ENCODE results near the gene WDR74.
"Not testable (repeated sequence)": the region's sequence is repeated elsewhere in the genome, so short reads cannot be mapped to it uniquely, and the experiment has no call there.

WDR74 gene

DNA sequence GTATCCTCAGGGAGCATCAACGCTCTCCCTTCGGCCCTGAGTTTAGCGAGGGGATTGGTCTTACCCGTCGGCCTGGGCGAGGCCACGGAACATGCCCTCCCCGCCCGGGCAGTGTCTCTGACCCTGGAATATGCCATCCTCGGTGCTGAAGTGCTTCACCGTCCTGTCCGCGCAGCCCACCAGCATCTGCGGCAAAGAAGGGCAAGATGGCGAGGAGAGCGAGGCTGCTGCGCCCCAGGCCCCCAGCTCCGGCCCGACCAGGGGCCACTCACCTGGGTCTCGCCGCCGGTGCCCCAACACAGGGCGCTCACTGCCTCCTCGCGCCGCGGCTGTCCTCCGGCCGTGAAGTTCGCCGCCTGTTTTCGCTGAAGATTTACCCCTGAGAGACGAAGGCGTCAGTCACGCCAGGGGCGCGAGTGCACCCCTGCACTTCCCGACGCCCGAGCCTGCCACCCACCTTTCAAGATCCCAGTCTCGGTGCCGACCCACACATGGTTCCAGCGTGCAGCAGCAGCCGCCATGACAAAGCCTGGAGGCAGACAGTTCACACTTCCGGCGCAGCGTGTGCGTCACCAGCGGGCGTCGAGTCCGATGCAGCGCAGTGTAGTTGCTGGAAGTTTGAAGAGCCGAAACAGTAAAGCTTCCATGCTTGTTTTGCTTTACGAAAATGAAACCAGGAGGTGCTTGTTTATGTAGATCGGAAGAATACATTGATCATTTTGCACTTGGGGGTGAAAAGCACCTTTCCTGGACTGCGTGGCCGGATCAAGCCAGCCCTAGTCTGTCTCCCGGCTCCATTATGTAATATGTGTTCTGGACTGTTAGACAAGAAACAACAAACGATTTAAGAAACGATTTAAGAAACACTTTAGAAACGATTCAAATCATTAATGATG, at the start of gene WDR74:
Gene WDR74, minus strand, starts transcription at position 541 of the 896 bp plus-strand sequence. Its CDS starts 20 bp downstream, at position 521.
- DNase-seq: peak; percentile 87

DNA sequence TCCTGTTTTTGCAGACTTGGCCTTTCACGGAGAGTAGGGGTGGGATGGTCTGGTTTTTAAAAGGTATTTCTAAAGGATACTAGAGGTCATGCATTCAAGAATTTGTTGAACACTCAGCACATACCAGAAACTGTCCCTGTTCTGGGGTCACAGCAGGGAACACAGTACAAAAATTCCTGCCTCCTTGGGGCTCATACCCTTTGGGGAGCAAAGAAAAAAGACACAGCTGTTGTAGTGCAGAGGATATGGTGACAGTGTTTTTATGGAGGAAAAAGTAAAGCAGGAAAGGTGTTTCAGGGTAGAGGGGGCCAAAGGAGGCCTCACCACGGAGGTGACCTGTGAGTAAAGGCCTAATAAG, 49.7 kb upstream of the WDR74 start:
- no peak for DNase-seq

DNA sequence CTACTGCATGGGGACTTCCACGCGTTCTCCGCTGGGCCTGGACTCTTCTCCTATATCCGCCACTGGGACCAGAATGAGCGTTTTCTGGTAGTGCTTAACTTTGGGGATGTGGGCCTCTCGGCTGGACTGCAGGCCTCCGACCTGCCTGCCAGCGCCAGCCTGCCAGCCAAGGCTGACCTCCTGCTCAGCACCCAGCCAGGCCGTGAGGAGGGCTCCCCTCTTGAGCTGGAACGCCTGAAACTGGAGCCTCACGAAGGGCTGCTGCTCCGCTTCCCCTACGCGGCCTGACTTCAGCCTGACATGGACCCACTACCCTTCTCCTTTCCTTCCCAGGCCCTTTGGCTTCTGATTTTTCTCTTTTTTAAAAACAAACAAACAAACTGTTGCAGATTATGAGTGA, 49.0 kb upstream of the WDR74 start:
- DNase-seq: no peak

DNA sequence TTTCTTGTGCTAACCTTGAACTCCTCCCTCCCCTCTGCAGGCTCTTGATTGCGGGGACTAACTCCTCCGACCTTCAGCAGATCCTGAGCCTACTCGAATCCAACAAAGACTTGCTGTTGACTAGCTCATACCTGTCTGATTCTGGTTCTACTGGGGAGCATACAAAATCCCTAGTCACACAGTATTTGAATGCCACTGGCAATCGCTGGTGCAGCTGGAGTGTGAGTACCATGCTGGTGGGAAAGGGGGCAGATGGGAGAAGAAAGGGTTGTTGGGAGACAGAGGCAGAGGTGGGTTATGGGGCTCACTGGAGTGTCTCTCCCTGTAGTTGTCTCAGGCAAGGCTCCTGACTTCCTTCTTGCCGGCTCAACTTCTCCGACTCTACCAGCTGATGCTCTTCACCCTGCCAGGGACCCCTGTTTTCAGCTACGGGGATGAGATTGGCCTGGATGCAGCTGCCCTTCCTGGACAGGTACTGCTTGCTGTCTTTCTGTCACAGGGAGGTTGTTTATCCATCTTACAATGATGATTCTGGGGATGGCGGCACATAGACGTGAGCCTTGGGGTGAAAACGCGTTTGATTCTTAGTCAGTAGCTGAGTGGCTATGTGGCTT, 45.9 kb upstream of the WDR74 start:
- no peak for DNase-seq

DNA sequence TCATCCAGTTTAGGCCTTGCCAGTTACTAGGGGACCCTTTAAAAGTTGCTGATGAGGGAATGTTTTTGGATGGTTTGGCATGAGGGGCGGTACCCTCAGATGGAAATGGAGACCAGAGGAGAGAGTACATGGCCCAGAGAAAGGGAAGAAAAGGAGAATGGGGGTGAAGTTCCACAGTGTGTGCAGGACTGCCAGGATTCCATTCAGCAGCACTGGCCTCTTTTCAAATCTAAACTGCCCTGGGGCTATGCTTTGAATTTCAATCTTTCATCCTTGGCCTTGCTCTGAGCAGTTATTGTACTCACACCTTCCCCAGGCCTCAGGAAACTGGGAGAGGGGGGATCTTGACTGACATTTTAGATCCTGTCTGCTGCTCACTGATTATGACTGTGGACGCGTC, 44.3 kb upstream of the WDR74 start:
- DNase-seq: no peak

DNA sequence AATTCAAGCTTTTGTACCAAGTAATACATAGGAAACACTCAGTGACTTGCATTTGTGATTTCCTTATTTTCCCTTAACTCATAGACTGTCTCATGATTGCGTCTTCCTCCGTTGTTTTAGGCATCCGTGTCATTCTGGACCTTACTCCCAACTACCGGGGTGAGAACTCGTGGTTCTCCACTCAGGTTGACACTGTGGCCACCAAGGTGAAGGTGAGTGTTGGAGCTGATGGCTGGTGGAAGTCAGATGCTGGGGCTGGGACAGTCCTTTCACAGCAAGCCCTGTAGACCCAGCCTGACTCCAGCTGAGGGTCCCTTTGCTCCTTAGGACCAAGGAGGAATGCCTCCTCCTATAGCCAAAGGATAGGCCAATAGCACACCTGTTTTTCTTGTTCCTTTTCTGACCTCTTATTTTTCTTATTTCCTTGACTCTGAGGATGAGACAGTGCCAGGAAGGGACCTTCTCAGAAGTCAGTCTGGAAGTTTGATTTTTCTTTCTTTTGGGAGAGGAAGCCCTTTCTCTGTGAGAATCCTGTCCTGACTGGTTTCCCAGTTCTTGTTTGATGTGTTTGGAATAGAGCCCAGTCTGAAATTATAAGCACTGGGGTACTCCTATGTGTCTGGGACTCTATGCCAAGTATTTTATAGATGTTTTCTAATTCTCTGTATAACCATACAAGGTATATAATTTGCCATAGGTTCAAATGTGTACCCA, 43.6 kb upstream of the WDR74 start:
- DNase-seq: no peak

DNA sequence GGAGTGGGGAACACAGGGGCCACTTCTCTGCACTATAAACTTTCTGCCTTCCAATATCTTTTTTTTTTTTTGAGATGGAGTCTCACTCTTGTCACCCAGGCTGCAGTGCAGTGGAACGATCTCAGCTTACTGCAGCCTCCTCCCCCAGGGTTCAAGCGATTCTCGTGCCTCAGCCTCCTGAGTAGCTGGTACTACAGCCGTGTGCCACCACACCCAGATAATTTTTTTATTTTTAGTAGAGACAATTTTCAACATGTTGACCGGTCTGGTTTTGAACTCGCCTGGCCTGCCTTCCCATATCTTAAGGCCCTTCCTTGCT, 43.0 kb upstream of the WDR74 start:
- DNase-seq: no peak

DNA sequence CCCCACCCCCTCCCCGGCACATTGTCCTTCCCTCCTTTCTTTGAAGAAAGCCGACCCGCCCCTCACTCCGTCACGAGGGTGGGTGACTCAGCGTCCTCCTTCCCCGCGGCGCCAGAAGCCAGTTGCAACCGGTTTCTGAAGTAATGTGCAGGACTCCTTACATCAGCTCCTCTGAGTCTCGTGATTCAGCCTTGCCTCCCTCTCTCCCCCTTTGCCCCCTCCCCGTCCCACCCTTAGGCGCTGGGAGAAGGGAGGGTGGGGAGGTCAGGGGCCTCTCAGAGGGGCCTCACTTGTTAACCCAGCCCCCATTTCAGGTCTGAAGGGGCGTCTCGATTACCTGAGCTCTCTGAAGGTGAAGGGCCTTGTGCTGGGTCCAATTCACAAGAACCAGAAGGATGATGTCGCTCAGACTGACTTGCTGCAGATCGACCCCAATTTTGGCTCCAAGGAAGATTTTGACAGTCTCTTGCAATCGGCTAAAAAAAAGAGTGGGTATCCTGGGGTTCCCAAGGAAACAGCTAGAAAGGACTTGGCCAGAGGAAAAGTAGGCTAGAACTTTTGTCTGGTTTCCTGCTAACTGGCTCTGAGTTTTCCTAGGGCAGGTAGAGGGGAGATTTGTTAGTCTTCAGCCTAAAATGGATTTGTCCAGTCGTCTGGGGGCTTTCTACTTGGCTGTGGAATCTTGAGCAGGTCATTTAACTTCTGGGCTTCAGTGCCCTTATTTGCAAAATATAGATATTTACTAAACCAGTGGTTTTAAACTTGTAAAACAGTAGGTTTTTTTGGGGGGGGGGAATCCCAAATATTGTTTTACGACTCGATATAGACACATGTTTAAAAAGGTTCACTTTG, 42.4 kb upstream of the WDR74 start:
- DNase-seq: peak; percentile 92

DNA sequence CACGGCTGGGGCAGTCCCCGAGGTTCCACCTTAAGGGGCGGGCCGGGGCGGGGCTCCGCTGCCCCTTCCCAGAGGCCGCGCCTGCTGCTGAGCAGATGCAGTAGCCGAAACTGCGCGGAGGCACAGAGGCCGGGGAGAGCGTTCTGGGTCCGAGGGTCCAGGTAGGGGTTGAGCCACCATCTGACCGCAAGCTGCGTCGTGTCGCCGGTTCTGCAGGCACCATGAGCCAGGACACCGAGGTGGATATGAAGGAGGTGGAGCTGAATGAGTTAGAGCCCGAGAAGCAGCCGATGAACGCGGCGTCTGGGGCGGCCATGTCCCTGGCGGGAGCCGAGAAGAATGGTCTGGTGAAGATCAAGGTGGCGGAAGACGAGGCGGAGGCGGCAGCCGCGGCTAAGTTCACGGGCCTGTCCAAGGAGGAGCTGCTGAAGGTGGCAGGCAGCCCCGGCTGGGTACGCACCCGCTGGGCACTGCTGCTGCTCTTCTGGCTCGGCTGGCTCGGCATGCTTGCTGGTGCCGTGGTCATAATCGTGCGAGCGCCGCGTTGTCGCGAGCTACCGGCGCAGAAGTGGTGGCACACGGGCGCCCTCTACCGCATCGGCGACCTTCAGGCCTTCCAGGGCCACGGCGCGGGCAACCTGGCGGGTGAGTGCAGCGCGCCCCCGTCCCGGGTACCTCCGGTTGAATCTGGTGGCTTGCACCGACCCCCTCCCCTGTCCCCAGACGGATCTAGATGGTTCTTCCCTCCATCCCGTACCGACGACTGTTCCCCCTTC, 41.6 kb upstream of the WDR74 start, which contains the start of gene SLC3A2:
Gene SLC3A2, plus strand, starts transcription at position 94 of the 776 bp plus-strand sequence. Its CDS starts 128 bp downstream, at position 222.
- peak; percentile 87 for DNase-seq

DNA sequence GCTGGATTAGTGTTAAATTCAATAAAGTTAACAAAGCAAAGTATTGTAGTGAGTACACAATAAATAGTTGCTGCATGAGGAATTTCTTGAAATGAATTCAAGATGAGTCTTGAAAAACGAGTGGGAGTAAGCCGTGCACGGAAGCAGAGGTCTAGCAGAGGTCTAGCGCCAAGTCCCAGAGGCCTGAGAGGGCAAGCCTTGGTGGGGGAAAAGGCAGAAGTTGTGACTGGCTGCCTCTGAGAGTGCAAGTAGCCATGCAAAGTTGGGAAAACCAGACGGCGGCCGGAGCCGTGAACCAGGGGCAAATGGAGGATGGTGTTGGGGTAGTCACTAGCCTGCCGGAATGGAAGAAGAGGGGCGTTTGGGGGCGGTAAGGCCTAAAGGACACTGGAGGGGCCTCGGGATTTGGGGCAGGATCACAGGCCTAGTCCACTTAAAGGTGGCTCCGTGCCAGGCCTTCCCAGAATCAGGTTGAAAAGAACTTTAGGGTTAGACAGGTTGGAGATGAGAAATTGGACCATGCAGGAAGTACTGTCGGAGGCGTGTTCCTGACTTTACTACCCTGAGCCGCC, 40.9 kb upstream of the WDR74 start:
- no peak for DNase-seq

DNA sequence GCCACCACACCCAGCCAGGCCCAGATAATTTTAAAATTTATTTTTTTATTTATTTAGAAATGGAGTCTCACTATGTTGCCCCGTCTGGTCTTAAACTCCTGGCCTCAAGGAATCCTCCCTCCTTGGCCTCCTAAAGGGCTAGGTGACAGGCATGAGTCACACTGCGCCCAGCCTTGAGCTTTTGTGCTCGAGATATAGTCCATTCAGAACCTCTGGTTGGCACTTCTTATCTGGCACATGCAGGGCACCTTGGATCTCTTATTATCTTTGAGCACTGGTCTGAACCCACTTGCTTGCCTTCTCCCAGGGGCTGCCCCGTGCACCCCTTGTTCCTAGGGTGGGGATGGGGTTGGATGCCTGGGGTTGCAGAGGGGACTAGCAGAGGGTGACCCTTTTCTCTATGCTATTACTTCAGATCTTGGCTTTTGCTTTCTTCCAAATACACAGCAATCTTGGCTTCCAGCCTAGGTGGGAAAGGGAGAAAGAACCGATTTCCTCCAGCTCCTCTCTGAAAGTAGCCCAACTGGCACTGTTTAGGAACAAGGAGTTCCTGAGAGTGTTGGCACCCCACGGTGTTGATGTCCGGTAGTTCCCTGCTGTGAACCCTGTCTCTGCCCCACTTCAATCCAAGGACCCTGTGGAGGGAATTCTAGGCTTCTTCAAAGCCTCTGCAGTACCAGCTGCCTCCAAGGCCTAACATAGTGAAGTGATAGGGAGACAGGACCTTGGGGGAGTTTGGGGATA, 40.0 kb upstream of the WDR74 start:
- DNase-seq: no peak

DNA sequence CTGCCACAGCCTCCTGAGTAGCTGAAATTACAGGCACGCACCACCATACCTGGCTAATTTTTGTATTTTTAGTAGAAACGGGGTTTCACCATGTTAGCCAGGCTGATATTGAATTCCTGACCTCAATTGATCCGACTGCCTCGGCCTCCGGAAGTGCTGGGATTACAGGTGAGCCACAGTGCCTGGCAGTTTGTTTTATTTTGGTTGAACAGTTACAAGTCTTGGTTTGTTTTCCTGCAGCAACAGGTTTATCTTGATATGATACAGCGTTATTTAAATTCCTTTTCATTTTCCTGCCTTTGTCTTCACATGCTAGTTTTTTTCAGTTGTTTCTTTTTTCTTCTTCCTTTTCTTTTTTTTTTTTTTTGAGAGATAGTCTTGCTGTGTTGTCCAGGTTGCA, 37.3 kb upstream of the WDR74 start:
- no peak for DNase-seq

DNA sequence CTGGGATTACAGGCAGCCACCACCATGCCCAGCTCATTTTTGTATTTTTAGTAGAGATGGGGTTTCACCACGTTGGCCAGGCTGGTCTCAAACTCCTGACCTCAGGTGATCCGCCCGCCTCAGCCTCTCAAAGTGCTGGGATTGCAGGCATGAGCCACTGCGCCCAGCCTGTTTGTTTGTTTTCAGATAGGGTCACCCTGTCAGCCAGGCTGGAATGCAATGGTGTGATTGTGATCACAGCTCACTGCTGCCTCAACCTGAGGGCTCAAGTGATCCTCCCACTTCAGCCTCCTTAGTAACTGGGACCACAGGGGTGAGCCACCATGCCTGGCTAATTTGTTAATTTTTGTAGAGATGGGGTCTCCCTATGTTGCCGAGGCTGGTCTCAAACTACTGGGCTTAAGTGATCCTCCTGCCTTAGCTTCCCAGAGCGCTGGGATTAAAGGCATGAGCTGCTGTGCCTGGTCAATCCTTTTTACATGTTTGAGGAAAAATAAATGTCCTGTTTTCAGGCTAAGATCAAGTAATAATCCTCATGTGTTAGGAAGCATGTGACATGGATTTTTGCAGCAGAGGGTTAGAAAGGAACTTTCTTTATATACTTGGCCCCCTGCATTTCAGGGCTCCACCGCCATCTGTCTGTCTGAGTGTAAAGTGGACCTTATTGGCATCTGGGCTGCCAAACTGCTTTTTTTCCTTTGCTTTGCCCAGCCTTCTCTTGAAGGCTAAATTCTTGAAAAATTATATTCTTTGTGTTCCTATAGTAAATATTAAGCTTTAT, 36.5 kb upstream of the WDR74 start:
- no peak for DNase-seq

DNA sequence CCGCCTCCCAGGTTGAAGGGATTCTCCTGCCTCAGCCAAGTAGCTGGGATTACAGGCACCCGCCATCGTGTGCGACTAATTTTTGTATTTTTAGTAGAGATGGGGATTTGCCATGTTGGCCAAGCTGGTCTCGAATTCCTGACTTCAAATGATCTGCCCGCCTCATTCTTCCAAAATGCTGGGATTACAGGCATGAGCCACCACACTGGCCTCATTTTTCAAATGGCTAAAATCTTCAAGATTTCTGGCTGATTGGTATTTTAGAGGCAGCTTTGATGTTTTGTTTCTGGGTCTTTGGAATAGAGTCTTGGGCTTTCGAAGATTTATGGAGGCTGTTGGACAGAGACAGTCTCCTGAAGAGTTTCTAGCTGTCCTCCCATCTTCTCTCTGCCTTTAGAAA, 35.5 kb upstream of the WDR74 start:
- no peak for DNase-seq

DNA sequence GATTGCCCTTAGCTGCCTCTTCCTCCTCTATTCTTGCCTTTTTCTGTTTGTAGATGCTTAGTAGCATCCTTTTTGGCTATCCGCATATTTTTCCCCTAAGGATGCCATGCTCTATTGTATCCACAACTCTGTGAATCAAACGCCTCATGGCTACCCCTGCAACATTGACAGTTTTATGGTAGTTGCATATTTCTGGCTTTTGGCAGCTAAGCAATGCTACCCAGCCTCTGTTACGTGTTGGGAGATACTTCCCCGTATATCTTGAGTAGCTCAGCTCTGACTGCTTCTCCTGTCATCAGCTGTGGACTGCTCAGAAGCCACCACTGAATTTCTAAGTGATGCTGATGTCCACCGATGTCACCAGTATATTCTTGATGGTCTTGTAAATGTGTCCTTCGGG, 26.2 kb upstream of the WDR74 start:
- no peak for DNase-seq

DNA sequence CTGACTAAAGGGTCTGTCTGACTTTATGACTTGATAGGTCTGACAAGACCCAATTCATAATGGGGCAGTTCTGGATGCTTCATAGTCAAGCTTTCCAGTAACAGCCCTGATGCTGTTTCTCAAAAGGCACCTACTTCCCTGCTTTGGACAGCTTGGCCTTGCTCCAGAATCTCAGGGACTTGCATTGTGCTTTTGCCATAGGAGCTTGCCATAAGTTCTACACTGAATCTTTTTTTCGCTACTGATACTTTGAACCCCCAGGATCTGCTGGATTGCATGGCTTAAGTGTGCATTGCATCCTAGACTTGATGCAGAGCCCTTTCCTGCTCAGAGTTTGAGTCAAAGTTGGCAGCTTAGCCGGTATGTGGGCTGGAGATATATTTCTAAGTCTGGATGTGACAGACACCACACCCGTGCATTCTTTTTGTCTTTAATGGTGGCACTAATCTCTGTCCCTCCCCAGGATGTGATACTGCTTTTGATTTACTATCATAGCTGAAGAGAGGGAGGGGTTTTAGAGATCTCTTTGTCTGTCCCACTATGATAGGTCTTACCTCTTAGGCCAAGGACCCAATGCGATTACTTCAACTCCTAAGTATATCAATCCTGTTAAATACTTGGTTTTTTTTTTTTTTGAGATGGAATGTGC, 24.4 kb upstream of the WDR74 start:
- no peak for DNase-seq

DNA sequence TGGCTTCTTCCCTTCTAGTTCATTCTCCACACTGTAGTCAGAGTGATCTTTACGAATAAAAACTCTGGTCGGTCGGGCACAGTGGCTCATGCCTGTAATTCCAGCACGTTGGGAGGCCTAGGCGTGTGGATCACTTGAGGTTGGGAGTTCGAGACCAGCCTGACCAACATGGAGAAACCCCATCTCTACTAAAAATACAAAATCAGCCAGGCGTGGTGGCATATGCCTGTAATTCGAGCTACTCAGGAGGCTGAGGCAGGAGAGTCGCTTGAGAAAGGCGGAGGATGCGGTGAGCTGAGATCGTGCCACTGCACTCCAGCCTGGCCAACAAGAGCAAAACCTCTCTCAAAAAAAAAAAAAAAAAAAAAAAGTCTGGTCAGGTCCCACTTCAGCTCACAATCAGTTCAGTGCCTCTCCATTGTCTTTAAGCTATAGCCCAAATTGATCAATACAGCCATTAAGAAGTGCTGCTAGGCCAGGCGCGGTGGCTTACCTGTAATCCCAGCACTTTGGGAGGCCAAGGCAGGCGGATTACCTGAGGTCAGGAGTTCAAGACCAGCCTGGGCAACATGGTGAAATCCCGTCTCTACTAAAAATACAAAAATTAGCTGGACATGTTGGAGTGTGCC, 22.3 kb upstream of the WDR74 start:
- DNase-seq: not testable (repeated sequence)

DNA sequence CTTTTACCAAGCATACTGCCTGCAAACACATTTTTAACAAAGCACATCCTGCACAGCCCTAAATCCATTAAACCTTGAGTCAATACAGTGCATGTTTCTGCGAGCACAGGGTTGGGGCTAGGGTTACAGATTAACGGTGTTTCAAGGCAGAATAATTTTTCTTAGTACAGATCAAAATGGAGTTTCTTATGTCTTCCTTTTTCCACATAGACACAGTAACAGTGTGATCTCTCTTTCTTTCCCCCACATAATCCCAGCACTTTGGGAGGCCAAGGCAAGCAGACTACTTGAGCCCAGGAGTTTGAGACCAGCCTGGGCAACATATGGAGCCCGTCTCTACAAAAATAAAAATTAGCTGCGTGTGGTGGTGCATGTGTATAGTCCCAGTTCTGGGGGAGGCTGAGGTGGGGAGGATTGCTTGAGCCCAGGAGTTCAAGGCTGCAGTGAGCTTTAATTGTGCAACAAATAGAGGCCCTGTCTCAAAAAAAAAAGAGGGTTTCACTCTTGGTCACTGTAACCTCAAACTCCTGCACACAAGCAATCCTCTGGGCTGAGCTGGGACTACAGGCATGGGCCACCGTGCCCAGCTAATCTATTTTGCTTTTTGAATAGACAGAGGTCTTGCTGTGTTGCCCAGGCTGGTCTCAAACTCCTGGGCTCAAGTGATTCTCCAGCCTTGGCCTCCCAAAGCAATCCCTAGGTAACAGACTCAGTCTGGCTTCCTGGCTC, 21.6 kb upstream of the WDR74 start:
- DNase-seq: no peak

All from stimulated activated CD4-positive, alpha-beta T cell treated with anti-CD3 and anti-CD28 coated beads, Interleukin-12 subunit alpha, Interleukin-12 subunit beta, amount 100 ng/mL, for 4 hours (primary cell).